Ishikawa (cell line): ENCODE results near the gene PCDH7.

ENCODE experiments used
- CEBPB ChIP-seq: IDR thresholded peaks from 2 replicates; pipeline ENCODE4 v1.6.1; 2012
- CREB1 ChIP-seq: IDR thresholded peaks from 2 replicates; pipeline ENCODE4 v1.6.1; 2012; ENCODE audit warnings: low read depth
- EGR1 ChIP-seq: IDR thresholded peaks from 2 replicates; pipeline ENCODE4 v1.6.1; 2012
- EP300 ChIP-seq: IDR thresholded peaks from 2 replicates; pipeline ENCODE4 v1.6.1; 2012; ENCODE audit warnings: borderline replicate concordance
- MAX ChIP-seq: IDR thresholded peaks from 2 replicates; pipeline ENCODE4 v1.6.1; 2012
- NFIC ChIP-seq: IDR thresholded peaks from 2 replicates; pipeline ENCODE4 v1.6.1; 2012
- RAD21 ChIP-seq: IDR thresholded peaks from 2 replicates; pipeline ENCODE4 v1.6.1; 2012; ENCODE audit warnings: low read depth
- REST ChIP-seq: IDR thresholded peaks from 2 replicates; pipeline ENCODE4 v1.6.1; 2012; ENCODE audit warnings: low read depth, mild to moderate bottlenecking
- TAF1 ChIP-seq: IDR thresholded peaks from 2 replicates; pipeline ENCODE4 v1.6.1; 2012; ENCODE audit warnings: low read depth, mild to moderate bottlenecking
- TCF12 ChIP-seq: IDR thresholded peaks from 2 replicates; pipeline ENCODE4 v1.6.1; 2012; ENCODE audit warnings: low read depth
- TEAD4 ChIP-seq: IDR thresholded peaks from 2 replicates; pipeline ENCODE4 v1.6.1; 2012
- USF1 ChIP-seq: IDR thresholded peaks from 2 replicates; pipeline ENCODE4 v1.6.1; 2012
- YY1 ChIP-seq: IDR thresholded peaks from 2 replicates; pipeline ENCODE4 v1.6.1; 2012; ENCODE audit warnings: low read depth
- ZBTB7A ChIP-seq: IDR thresholded peaks from 2 replicates; pipeline ENCODE4 v1.6.1; 2012; ENCODE audit warnings: low read depth

GRCh38 chr4:30765022-30765421 lies 44.9 kb downstream of the PCDH7 start:
- TF ChIP-seq CEBPB (no peak), CREB1 (no peak), REST (no peak), EGR1 (no peak), EP300 (no peak), TCF12 (no peak), TAF1 (no peak), ZBTB7A (no peak), MAX (no peak), NFIC (no peak), USF1 (no peak), TEAD4 (no peak), YY1 (no peak), RAD21 (no peak)
